ENCODE results near the gene ORM2.

The ORM2 gene

DNA sequence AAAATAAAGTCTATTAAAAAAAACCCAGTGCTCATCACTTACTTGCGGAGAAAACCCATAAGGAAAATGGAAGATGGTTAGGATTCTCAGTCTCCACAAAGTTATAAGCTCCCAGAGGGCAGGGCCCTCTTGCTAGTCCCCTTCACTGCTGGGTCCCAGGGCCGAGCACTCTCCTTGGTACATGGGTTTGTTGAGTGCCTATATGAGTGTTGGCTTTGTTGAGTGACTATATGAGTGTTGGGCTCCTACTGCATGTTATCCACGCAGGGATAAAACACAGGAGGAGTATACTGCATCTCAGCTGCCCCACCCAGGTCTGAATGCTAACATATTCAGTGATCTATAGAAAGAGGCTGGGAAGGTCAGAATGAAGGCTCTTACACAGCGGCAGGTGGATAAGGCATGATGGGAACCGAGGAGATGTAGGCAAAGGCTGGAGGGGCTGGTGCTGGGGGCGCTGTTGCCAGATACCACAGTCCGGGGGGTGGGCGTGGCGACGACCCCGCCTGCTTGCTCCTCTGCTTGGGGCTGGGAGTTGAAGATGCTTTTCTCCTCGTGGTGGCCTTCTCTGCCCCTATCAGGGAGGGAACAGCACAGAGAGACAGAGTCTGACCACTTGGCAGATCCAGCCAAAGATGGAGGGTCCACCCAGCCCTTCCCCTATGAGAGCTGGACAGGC lies 11.6 kb downstream of the ORM2 start:
- TF ChIP-seq, protein P1, sequence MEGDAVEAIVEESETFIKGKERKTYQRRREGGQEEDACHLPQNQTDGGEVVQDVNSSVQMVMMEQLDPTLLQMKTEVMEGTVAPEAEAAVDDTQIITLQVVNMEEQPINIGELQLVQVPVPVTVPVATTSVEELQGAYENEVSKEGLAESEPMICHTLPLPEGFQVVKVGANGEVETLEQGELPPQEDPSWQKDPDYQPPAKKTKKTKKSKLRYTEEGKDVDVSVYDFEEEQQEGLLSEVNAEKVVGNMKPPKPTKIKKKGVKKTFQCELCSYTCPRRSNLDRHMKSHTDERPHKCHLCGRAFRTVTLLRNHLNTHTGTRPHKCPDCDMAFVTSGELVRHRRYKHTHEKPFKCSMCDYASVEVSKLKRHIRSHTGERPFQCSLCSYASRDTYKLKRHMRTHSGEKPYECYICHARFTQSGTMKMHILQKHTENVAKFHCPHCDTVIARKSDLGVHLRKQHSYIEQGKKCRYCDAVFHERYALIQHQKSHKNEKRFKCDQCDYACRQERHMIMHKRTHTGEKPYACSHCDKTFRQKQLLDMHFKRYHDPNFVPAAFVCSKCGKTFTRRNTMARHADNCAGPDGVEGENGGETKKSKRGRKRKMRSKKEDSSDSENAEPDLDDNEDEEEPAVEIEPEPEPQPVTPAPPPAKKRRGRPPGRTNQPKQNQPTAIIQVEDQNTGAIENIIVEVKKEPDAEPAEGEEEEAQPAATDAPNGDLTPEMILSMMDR (IDR thresholded peaks at IDR 0.05; ENCODE audit: low read depth, low read length, missing control alignments), result no peak
- no peak overlapping the region for H3K4me3 ChIP-seq (ENCODE audit: low read depth, low read length)
- DNase-seq (ENCODE audit: low read depth), result no peak

GRCh38 chr9:114341991-114342390 lies 12.3 kb downstream of the ORM2 start:
- no peak overlapping the region for H3K4me3 ChIP-seq (ENCODE audit: low read depth, low read length)
- no peak for DNase-seq (ENCODE audit: low read depth)
- TF ChIP-seq, protein P1 (IDR thresholded peaks at IDR 0.05; ENCODE audit: low read depth, low read length, missing control alignments), result no peak

DNA sequence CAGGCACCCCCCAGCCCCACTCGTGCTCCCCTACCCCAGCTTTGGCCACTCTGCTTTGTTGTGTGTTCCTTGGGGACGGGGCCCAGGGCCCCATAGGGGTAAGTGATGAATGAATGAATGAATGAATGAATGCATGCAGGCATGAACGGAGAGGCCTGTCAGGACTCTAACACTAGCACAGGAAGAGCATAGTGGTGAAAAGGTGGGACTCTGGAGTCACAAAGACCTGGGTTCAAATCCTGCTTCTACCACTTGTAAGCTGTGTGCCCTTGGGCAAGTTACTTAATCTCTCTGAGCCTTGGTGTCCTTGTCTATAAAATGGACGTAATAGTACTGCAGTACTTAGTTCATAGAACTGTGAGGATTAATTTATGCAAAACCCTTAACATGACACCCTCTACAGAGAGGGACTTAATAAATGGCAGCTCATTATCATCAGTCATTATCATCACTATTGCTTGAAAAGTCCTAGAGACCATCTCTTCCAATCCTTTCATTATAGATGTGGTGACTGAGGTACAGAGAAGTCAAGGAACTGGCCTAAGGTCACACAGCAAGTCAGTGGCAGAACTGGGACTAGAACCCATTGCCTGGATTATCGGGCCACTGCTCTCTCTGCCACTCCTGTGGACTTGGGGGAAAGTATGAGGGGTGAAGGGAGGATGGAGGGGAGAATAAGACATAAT lies 13.2 kb downstream of the ORM2 start:
- no peak overlapping the region for H3K4me3 ChIP-seq (ENCODE audit: low read depth, low read length)
- no peak for DNase-seq (ENCODE audit: low read depth)
- TF ChIP-seq, protein P1 (IDR thresholded peaks at IDR 0.05; ENCODE audit: low read depth, low read length, missing control alignments), result no peak

GRCh38 chr9:114343471-114344187 lies 14.0 kb downstream of the ORM2 start:
- H3K4me3 ChIP-seq (ENCODE audit: low read depth, low read length), result no peak overlapping the region
- TF ChIP-seq, protein P1 (IDR thresholded peaks at IDR 0.05; ENCODE audit: low read depth, low read length, missing control alignments), result no peak
- no peak for DNase-seq (ENCODE audit: low read depth)

DNA sequence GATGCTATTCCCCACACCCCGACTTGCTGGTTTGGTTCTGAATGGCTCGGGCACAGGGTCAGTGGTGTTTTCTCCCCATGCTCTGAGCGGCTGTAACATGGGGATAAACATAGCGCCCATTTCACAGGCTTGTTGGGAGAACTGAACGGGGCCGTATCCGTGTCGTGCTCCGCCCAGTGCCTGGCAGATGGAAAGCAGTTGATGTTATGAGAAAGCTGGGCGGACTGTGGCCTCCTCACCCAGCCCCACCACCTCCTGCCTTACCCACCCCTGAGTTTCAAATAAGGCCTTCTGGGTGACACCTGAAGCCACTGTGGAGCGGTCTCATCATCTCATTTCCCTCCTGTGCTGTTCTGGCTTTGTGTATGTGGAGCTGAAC lies 14.5 kb downstream of the ORM2 start:
- TF ChIP-seq, protein P1 (IDR thresholded peaks at IDR 0.05; ENCODE audit: low read depth, low read length, missing control alignments), result no peak
- H3K4me3 ChIP-seq (ENCODE audit: low read depth, low read length), result no peak overlapping the region
- no peak for DNase-seq (ENCODE audit: low read depth)

- no peak for DNase-seq (ENCODE audit: low read depth)
- TF ChIP-seq, protein P1 (IDR thresholded peaks at IDR 0.05; ENCODE audit: low read depth, low read length, missing control alignments), result no peak
- H3K4me3 ChIP-seq (ENCODE audit: low read depth, low read length), result no peak overlapping the region
Measured at GRCh38 chr9:114344692-114345091, 15.0 kb downstream of the ORM2 start.

Data from GM12864 (cell line).